K562 (cell line): ENCODE measurements around the gene HTR3B. TPM values are rescaled to one million over a fixed set of nuclear protein-coding genes. Genes with fewer than 3 reads are reported as not detected.
A peak's percentile ranks its signal among the peaks of the same experiment; 100 is the strongest.

ENCODE experiments used
- MCM7 ChIP-seq, 2 experiments: fragments of 450-650 bp; IDR thresholded peaks; 2 replicates each; pipeline ENCODE4 v1.6.1; 2016 to 2018
- MTA1 ChIP-seq: fragments of 450-650 bp; IDR thresholded peaks from 2 replicates; pipeline ENCODE4 v1.6.1; 2017; ENCODE audit warnings: borderline replicate concordance
- NELFE ChIP-seq: IDR thresholded peaks from 2 replicates; pipeline ENCODE4 v1.6.1; 2011; ENCODE audit warnings: mild to moderate bottlenecking; ENCODE audit not compliant: insufficient read depth, insufficient read length
- ZNF197 ChIP-seq: fragments of 200-800 bp; sonication (Bioruptor generic); IDR thresholded peaks from 2 replicates; pipeline ENCODE4 v1.6.1; 2016; ENCODE audit warnings: low read depth, missing genetic modification characterization, missing compliant biosample characterization
- ZNF3 ChIP-seq: fragments of 250-450 bp; sonication (Bioruptor Pico); IDR thresholded peaks from 2 replicates; pipeline ENCODE4 v1.5.0; 2021; ENCODE audit warnings: mild to moderate bottlenecking, moderate library complexity
- ZNF586 ChIP-seq: fragments of 450-650 bp; formaldehyde crosslinking; conservative IDR thresholded peaks from 2 replicates; pipeline ENCODE4 v1.4.0; 2020; ENCODE audit warnings: mild to moderate bottlenecking, moderate library complexity
- polyA plus RNA-seq, 8 experiments: library from polyadenylated mRNA; depleted of rRNA in 4 of 8; stranded (reverse) in 5 of 8; unstranded in 3 of 8; fragments of >200 nt; fragmentation: Nextera tagmentation in 2 of 8; fragmentation: Illumina TruSeq in 1 of 8; extraction: Ambion mirVana in 2 of 8; extraction: Trizol in 1 of 8; gene quantifications; 2 replicates each; pipeline versions ENCODE4 v1.2.1 to v1.2.3, GENCODE V29; 2011 to 2014; ENCODE audit warnings: inconsistent platforms in 1 of 8, missing spikeins in 1 of 8
- total RNA-seq, 7 experiments: library from RNA; depleted of rRNA in 6 of 7; stranded (reverse); fragments of >200 nt in 6 of 7; fragmentation: Illumina TruSeq in 2 of 7; extraction: Trizol in 2 of 7; gene quantifications; 2 replicates each; pipeline versions ENCODE4 v1.2.1 to v1.2.3, GENCODE V29; 2011 to 2021; ENCODE audit warnings: low replicate concordance in 1 of 7
- TF ChIP-seq, protein P1 (sequence below): fragments of 450-650 bp; IDR thresholded peaks from 2 replicates; pipeline ENCODE4 v1.6.1; 2017; ENCODE audit warnings: antibody characterized with exemption, mild to moderate bottlenecking
- TF ChIP-seq, protein P2 (sequence below), 2 experiments: fragments of 200-800 bp in 1 of 2; sonication (Bioruptor generic) in 1 of 2; sonication (generic) in 1 of 2; formaldehyde crosslinking in 1 of 2; IDR thresholded peaks in 1 of 2; conservative IDR thresholded peaks in 1 of 2; 2 replicates each; pipeline versions ENCODE4 v1.5.0 to v1.6.1; 2016 to 2020; ENCODE audit warnings: missing compliant biosample characterization in 1 of 2, missing genetic modification characterization in 1 of 2, missing genetic modification reagents in 1 of 2
- TF ChIP-seq, protein P3 (sequence below): sonication (generic); formaldehyde crosslinking; IDR thresholded peaks from 2 replicates; pipeline ENCODE4 v1.8.0; 2022; ENCODE audit warnings: mild to moderate bottlenecking, missing genetic modification reagents
- TF ChIP-seq, protein P4 (sequence below), 2 experiments: fragments of 150-350 bp in 1 of 2; IDR thresholded peaks; 2 replicates each; pipeline ENCODE4 v1.6.1; 2012 to 2016; ENCODE audit warnings: low read depth in 2 of 2, low read length in 2 of 2, mild to moderate bottlenecking in 1 of 2, moderate library complexity in 1 of 2
- TF ChIP-seq, protein P5 (sequence below): fragments of 250-450 bp; sonication (Bioruptor Pico); IDR thresholded peaks from 2 replicates; pipeline ENCODE4 v1.5.0; 2020; ENCODE audit warnings: mild to moderate bottlenecking
- TF ChIP-seq, protein P6 (sequence below): fragments of 450-650 bp; IDR thresholded peaks from 2 replicates; pipeline ENCODE4 v1.6.1; 2016; ENCODE audit warnings: missing biosample characterization, missing genetic modification characterization

Gene HTR3B
- total and polyA plus RNA-seq, 9 of the 15 experiments (the other 6 are each of a cell fraction or from before 2014, with no cell fraction given): not detected

DNA sequence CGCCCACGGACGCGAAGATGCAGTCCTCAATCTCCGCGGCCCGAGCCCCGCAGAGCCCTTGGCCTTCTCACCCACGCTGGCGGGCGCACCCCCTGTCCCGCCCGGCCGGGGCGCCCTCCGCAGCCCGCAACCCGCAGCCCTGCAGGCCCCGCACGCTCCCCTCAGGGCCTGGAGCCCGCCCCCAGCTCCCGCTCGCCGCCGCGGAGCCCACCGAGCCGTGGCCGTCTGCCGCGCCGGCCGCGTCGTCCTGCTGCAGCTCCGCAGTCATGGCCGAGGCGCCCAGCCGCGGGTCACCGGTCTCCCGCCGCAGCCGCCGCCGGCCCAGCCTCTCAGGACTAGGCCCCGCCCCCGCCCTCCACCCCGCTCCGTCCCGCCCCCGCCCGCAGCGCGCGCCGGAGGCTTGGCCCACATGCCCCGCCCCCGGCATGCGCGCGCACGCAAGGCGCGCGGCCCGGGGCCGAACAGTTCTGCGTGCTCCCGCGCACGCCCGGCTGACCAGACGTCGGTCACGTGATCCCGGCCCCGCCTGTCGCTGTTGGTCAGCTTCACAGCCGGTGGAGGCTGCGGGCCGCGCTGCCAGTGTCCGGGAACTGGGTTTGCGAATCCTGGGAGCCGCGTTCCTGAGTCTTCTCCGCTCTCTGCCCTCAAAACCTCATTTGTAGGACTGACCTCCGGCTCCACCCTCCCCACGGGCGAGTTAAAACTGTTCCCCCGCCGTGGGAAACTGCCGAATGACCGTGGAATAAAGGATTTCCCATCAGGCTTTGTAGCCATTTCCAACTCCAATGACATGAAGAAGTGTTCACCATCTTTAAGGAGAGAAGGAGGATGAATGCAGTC is 29.1 kb upstream of the HTR3B start, which contains the start of gene USP28 (continued):
- TF ChIP-seq, protein P1, sequence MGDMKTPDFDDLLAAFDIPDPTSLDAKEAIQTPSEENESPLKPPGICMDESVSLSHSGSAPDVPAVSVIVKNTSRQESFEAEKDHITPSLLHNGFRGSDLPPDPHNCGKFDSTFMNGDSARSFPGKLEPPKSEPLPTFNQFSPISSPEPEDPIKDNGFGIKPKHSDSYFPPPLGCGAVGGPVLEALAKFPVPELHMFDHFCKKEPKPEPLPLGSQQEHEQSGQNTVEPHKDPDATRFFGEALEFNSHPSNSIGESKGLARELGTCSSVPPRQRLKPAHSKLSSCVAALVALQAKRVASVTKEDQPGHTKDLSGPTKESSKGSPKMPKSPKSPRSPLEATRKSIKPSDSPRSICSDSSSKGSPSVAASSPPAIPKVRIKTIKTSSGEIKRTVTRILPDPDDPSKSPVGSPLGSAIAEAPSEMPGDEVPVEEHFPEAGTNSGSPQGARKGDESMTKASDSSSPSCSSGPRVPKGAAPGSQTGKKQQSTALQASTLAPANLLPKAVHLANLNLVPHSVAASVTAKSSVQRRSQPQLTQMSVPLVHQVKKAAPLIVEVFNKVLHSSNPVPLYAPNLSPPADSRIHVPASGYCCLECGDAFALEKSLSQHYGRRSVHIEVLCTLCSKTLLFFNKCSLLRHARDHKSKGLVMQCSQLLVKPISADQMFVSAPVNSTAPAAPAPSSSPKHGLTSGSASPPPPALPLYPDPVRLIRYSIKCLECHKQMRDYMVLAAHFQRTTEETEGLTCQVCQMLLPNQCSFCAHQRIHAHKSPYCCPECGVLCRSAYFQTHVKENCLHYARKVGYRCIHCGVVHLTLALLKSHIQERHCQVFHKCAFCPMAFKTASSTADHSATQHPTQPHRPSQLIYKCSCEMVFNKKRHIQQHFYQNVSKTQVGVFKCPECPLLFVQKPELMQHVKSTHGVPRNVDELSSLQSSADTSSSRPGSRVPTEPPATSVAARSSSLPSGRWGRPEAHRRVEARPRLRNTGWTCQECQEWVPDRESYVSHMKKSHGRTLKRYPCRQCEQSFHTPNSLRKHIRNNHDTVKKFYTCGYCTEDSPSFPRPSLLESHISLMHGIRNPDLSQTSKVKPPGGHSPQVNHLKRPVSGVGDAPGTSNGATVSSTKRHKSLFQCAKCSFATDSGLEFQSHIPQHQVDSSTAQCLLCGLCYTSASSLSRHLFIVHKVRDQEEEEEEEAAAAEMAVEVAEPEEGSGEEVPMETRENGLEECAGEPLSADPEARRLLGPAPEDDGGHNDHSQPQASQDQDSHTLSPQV: peak; percentile 54
- TF ChIP-seq MCM7 (IDR thresholded peaks at IDR 0.05) (no peak), MTA1 (no peak), ZNF586 (CRISPR knock-in tag) (no peak), ZNF3 (CRISPR knock-in tag) (no peak), NELFE (no peak), ZNF197 (peak; percentile 71; the same call in 1 of the 2 replicates)
- TF ChIP-seq, protein P2, sequence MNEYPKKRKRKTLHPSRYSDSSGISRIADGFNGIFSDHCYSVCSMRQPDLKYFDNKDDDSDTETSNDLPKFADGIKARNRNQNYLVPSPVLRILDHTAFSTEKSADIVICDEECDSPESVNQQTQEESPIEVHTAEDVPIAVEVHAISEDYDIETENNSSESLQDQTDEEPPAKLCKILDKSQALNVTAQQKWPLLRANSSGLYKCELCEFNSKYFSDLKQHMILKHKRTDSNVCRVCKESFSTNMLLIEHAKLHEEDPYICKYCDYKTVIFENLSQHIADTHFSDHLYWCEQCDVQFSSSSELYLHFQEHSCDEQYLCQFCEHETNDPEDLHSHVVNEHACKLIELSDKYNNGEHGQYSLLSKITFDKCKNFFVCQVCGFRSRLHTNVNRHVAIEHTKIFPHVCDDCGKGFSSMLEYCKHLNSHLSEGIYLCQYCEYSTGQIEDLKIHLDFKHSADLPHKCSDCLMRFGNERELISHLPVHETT (CRISPR knock-in tag; conservative IDR thresholded peaks at IDR 0.05 in 1 of 2, IDR thresholded peaks at IDR 0.05 in 1 of 2): peak in 1 of 2 experiments; percentile 83; a peak in 1 of 4 replicates
- TF ChIP-seq, protein P3, sequence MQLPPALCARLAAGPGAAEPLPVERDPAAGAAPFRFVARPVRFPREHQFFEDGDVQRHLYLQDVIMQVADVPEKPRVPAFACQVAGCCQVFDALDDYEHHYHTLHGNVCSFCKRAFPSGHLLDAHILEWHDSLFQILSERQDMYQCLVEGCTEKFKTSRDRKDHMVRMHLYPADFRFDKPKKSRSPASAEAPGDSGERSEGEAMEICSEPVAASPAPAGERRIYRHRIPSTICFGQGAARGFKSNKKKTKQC: 0 out of 2 replicates have a peak, but pooled peaks have one; percentile 20
- TF ChIP-seq, protein P4, sequence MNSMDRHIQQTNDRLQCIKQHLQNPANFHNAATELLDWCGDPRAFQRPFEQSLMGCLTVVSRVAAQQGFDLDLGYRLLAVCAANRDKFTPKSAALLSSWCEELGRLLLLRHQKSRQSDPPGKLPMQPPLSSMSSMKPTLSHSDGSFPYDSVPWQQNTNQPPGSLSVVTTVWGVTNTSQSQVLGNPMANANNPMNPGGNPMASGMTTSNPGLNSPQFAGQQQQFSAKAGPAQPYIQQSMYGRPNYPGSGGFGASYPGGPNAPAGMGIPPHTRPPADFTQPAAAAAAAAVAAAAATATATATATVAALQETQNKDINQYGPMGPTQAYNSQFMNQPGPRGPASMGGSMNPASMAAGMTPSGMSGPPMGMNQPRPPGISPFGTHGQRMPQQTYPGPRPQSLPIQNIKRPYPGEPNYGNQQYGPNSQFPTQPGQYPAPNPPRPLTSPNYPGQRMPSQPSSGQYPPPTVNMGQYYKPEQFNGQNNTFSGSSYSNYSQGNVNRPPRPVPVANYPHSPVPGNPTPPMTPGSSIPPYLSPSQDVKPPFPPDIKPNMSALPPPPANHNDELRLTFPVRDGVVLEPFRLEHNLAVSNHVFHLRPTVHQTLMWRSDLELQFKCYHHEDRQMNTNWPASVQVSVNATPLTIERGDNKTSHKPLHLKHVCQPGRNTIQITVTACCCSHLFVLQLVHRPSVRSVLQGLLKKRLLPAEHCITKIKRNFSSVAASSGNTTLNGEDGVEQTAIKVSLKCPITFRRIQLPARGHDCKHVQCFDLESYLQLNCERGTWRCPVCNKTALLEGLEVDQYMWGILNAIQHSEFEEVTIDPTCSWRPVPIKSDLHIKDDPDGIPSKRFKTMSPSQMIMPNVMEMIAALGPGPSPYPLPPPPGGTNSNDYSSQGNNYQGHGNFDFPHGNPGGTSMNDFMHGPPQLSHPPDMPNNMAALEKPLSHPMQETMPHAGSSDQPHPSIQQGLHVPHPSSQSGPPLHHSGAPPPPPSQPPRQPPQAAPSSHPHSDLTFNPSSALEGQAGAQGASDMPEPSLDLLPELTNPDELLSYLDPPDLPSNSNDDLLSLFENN (IDR thresholded peaks at IDR 0.05; ENCODE audit: low read depth in 2 of 2, low read length in 2 of 2): no peak; a peak in 1 of 4 replicates
- TF ChIP-seq, protein P5, sequence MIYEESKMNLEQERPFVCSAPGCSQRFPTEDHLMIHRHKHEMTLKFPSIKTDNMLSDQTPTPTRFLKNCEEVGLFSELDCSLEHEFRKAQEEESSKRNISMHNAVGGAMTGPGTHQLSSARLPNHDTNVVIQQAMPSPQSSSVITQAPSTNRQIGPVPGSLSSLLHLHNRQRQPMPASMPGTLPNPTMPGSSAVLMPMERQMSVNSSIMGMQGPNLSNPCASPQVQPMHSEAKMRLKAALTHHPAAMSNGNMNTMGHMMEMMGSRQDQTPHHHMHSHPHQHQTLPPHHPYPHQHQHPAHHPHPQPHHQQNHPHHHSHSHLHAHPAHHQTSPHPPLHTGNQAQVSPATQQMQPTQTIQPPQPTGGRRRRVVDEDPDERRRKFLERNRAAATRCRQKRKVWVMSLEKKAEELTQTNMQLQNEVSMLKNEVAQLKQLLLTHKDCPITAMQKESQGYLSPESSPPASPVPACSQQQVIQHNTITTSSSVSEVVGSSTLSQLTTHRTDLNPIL: no peak
- TF ChIP-seq, protein P6, sequence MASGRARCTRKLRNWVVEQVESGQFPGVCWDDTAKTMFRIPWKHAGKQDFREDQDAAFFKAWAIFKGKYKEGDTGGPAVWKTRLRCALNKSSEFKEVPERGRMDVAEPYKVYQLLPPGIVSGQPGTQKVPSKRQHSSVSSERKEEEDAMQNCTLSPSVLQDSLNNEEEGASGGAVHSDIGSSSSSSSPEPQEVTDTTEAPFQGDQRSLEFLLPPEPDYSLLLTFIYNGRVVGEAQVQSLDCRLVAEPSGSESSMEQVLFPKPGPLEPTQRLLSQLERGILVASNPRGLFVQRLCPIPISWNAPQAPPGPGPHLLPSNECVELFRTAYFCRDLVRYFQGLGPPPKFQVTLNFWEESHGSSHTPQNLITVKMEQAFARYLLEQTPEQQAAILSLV (tag): no peak
